ENCODE data around the gene CREB3L2. TPM values are rescaled to one million over a fixed set of nuclear protein-coding genes. Genes with fewer than 3 reads are reported as not detected.

CREB3L2 gene
- total RNA-seq, 1 experiment from 2014 or later: 39.9 TPM

DNA sequence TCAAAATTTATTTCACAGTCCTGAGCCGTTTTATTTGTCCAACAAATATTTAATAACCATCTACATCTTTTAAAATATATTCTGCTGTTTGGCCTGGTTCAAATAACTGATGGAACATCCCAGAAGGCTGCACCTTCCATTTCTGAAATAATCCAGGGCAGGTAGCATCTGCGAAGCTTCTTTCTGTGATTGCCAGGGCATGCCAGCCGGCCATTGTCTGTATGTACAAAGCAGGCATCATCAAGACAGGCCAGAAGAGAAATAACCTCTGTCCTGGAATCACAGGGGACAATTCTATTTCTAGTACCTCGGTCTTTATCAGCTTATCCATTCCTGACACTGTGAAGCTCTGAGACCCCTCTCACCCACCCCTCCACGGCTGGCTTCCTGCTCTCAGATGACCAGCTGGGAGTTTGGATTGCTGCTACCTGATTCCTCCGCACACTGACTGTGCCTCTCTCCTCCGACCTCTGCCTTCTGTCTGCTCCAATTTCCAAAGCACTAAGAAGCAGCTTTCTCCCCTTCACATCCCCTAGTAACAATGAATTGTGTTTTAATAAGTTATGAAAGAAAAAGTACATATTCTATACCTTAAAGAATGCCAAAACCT lies 163.1 kb downstream of the CREB3L2 start:
- Mint-ChIP-seq H3K4me3 (ENCODE audit: low read depth, unreplicated experiment) (no peak overlapping the region), H3K9me3 (ENCODE audit: low read depth, unreplicated experiment) (peaks cover 2% of the 10 kb centered on the region), H3K36me3 (ENCODE audit: insufficient read depth, unreplicated experiment) (no peaks in the 10 kb centered on the region), H3K27ac (ENCODE audit: unreplicated experiment) (no peak overlapping the region), H3K4me1 (ENCODE audit: low read depth, unreplicated experiment) (no peaks in the 10 kb centered on the region), H3K27me3 (ENCODE audit: unreplicated experiment) (peaks cover 52% of the 10 kb centered on the region)
- no peak for TF ChIP-seq CTCF (IDR thresholded peaks at IDR 0.05; ENCODE audit: unreplicated experiment)
- CTCF ChIA-PET: no interaction called here
- intact Hi-C loops (cut with micrococcal nuclease; ENCODE audit: unreplicated experiment): no loop called here
- DNase-seq: no peak
- BruUV-seq (replicated peaks): no TSS peak

DNA sequence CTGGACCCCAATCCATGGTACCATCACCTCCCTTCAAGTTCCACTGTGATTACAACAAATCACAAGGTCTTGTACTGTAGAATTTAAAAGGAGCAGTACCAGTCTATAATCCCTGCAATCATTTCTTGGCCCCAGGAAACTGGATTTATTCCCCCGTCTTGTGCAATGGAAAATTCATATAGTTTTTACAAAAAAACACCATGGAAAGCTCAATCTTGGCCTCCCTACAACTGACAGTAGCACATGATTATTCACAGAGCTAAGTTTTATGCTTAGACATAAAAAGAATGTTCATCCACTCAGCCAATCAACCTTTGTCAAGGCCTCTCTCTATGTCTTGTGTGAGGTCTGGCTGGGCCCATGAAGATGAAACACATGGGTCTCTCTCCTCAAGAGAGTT lies 165.3 kb downstream of the CREB3L2 start:
- no TSS peak for BruUV-seq (replicated peaks)
- intact Hi-C loops (cut with micrococcal nuclease; ENCODE audit: unreplicated experiment): no loop called here
- H3K4me3 Mint-ChIP-seq (ENCODE audit: low read depth, unreplicated experiment): no peak overlapping the region
- no peak for TF ChIP-seq CTCF (IDR thresholded peaks at IDR 0.05; ENCODE audit: unreplicated experiment)
- H3K27ac Mint-ChIP-seq (ENCODE audit: unreplicated experiment): no peak overlapping the region
- CTCF ChIA-PET: interaction anchor here (0.6 kb wide), 1 partner anchor 878 kb away, joined by 9 read pairs; no protein-coding TSS in a partner anchor
- H3K27me3 Mint-ChIP-seq (ENCODE audit: unreplicated experiment): peaks cover 35% of the 10 kb centered on the region
- H3K9me3 Mint-ChIP-seq (ENCODE audit: low read depth, unreplicated experiment): peaks cover 2% of the 10 kb centered on the region
- no peaks in the 10 kb centered on the region for H3K36me3 Mint-ChIP-seq (ENCODE audit: insufficient read depth, unreplicated experiment)
- H3K4me1 Mint-ChIP-seq (ENCODE audit: low read depth, unreplicated experiment): no peaks in the 10 kb centered on the region
- DNase-seq: no peak

GRCh38 chr7:137836113-137836509 lies 165.8 kb downstream of the CREB3L2 start:
- CTCF ChIA-PET: no interaction called here
- Mint-ChIP-seq H3K4me3 (ENCODE audit: low read depth, unreplicated experiment) (no peak overlapping the region), H3K36me3 (ENCODE audit: insufficient read depth, unreplicated experiment) (no peaks in the 10 kb centered on the region), H3K4me1 (ENCODE audit: low read depth, unreplicated experiment) (no peaks in the 10 kb centered on the region), H3K27ac (ENCODE audit: unreplicated experiment) (no peak overlapping the region), H3K9me3 (ENCODE audit: low read depth, unreplicated experiment) (peaks cover 2% of the 10 kb centered on the region), H3K27me3 (ENCODE audit: unreplicated experiment) (peaks cover 31% of the 10 kb centered on the region)
- BruUV-seq (replicated peaks): no TSS peak
- TF ChIP-seq CTCF (IDR thresholded peaks at IDR 0.05; ENCODE audit: unreplicated experiment): no peak
- intact Hi-C loops (cut with micrococcal nuclease; ENCODE audit: unreplicated experiment): no loop called here
- no peak for DNase-seq

- no TSS peak for BruUV-seq (replicated peaks)
- peaks cover 30% of the 10 kb centered on the region for H3K27me3 Mint-ChIP-seq (ENCODE audit: unreplicated experiment)
- H3K4me1 Mint-ChIP-seq (ENCODE audit: low read depth, unreplicated experiment): no peaks in the 10 kb centered on the region
- no peak for DNase-seq
- H3K36me3 Mint-ChIP-seq (ENCODE audit: insufficient read depth, unreplicated experiment): no peaks in the 10 kb centered on the region
- intact Hi-C loops (cut with micrococcal nuclease; ENCODE audit: unreplicated experiment): no loop called here
- peaks cover 2% of the 10 kb centered on the region for H3K9me3 Mint-ChIP-seq (ENCODE audit: low read depth, unreplicated experiment)
- no peak for TF ChIP-seq CTCF (IDR thresholded peaks at IDR 0.05; ENCODE audit: unreplicated experiment)
- no peak overlapping the region for H3K4me3 Mint-ChIP-seq (ENCODE audit: low read depth, unreplicated experiment)
- CTCF ChIA-PET: no interaction called here
- no peak overlapping the region for H3K27ac Mint-ChIP-seq (ENCODE audit: unreplicated experiment)
Observed at GRCh38 chr7:137835486-137836112, 166.3 kb downstream of the CREB3L2 start.
